HG02970 (cell line): ENCODE results near the gene FBXW12.
"Not testable (repeated sequence)": the region's sequence is repeated elsewhere in the genome, so short reads cannot be mapped to it uniquely, and the experiment has no call there.

Source experiments
- ATAC-seq: cut with Tn5 transposase; IDR thresholded peaks from one replicate; pipeline ENCODE4 v1.9.1; 2021; ENCODE audit warnings: mild to moderate bottlenecking, moderate library complexity, moderate number of reproducible peaks; ENCODE audit not compliant: unreplicated experiment, low FRiP score

Gene FBXW12, protein sequence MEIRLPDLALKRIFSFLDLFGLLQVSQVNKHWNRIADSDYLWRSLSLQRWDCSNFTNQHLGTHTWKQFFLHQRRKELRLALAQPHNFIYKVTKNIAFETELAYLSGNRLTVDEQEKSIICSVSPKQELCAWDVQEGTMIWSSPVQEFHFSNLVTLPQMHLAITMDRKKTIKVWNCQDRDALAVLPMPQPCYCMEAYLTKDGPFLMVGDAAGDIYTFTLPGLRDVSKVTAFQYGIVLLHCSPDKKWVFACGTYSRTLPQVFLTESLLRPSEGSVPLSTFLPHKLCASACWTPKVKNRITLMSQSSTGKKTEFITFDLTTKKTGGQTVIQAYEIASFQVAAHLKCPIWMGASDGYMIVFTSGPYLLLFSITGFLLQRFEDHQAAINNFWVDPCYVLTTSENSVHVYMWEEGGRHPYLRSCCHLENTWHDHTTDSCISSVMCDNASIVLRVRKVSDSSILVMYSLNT

GRCh38 chr3:48371651-48372376, at the start of gene FBXW12:
TSS of gene FBXW12 (plus strand) at chr3:48372219. CDS start at chr3:48372768, 549 bp downstream.
- no peak for ATAC-seq

GRCh38 chr3:48331706-48332435, 40.1 kb upstream of the FBXW12 start:
- ATAC-seq, result not testable (repeated sequence)

- ATAC-seq, result not testable (repeated sequence)
These were observed 38.4 kb upstream of the FBXW12 start, which contains the start of gene SPINK8 for GRCh38 chr3:48333346-48334245. TSS of gene SPINK8 (minus strand) at chr3:48333661. CDS start at chr3:48328341, 5,320 bp downstream.

- no peak for ATAC-seq
These were observed 37.4 kb upstream of the FBXW12 start for GRCh38 chr3:48334605-48335004.

DNA sequence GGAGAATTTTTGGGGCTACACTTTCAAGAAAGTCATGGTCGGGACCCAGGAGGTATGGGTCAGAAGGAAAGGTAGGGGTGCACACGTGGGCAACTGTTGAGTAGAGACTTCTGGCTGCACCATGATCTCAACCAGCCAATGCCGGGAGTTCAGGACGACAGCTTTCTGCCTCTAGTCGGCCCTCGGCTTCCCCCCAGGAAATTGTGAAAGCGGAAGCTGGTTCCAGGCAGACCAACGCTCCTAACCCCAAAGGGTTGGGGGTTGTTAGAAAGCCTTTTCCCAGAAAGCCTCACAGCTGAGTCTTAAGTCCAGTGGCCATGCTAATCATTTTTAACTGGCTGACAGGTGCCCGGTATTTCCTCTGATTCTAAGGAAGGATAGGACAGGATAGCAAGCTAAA, 36.7 kb upstream of the FBXW12 start:
- ATAC-seq, result not testable (repeated sequence)

- not testable (repeated sequence) for ATAC-seq
These were observed 34.5 kb upstream of the FBXW12 start for GRCh38 chr3:48337536-48337935.

GRCh38 chr3:48338635-48339034, 33.4 kb upstream of the FBXW12 start:
- no peak for ATAC-seq

DNA sequence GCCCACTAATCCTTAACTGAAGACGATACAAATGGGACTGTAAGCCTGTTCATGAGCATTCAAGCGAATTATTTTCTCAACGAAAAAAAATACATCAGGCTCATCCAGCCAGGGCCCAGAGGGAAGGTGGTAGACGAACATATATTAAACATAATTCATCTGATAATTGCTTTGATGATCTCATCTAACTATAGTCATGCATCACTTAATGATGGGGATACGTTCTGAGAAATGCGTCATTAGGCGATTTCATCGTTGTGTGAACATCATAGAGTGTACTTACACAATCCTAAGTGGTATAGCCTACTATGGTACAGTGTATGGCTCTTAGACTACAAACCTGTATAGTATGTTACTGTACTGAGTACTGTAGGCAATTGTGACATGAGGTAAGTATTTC, 28.6 kb upstream of the FBXW12 start:
- no peak for ATAC-seq

- no peak for ATAC-seq
These were observed 27.0 kb upstream of the FBXW12 start for GRCh38 chr3:48344867-48345507.

GRCh38 chr3:48345946-48346572, 26.0 kb upstream of the FBXW12 start:
- no peak for ATAC-seq

DNA sequence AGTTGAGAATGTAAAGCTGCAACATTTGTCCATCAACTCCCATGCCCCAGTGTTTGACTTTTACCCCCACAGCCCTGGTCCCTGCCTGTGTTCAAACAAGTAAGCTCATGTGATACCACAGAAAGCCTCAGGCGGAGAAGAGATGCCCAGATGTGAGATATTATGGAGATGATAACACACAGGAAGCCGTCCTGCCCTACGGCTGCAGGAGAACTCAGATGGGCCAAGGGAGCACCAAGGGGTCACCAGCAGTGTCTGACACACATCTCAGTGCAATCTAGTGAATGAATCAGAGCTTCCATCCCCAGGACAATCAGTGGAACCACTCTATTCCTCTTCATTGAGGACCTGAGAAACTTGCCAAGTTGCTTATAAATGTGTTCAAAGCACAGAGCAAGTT, 24.5 kb upstream of the FBXW12 start:
- no peak for ATAC-seq

DNA sequence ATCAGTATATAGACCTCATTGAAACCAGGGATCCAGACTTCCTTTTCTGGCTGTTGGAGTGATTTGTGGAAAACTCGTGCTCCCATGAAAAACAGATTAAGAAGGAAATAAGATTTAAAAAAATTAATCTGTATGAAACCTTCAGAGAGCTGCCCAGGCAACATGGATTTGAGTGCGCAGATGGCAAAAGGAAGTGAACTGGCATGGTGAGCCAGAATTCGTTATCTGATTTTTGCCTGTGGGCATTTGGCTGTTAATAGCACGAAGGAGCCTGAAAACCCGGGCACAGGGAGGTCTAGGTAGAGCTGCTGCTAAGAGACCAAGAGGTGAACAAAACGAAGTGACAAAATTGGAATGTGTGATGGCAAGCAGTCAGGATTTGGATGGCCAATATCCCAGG, 19.5 kb upstream of the FBXW12 start:
- no peak for ATAC-seq

DNA sequence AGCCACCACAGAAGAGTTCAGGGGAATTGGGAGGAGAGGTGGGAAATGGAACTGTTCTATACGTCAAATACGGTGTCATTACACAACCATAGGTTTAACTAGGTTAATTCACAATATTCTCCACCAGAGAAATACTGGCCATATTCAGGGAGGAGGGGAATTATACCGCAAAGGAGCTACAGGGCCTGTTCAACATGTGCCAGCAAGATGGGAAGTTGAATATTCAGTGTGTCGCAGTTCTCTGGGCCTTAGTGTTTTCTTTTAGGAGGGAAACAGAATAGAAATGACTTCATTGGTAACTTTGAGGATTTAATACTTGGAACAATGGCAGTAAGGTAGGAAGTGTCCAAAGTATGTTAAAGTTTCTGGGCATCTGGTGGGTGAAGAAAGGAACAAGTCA, 18.0 kb upstream of the FBXW12 start:
- no peak for ATAC-seq

- no peak for ATAC-seq
These were observed 15.6 kb upstream of the FBXW12 start for GRCh38 chr3:48356419-48356818.

GRCh38 chr3:48361928-48362327, 10.1 kb upstream of the FBXW12 start:
- ATAC-seq, result no peak

GRCh38 chr3:48364840-48365239, 7.2 kb upstream of the FBXW12 start:
- no peak for ATAC-seq

GRCh38 chr3:48367201-48367600, 4.8 kb upstream of the FBXW12 start:
- ATAC-seq, result no peak

- ATAC-seq, result no peak
These were observed 2.2 kb upstream of the FBXW12 start for GRCh38 chr3:48369693-48370332.
